ENCODE measurements around the gene UGT1A6.
"Not testable (repeated sequence)": the region's sequence is repeated elsewhere in the genome, so short reads cannot be mapped to it uniquely, and the experiment has no call there.

The UGT1A6 gene

GRCh38 chr2:233692648-233693047 is at the start of gene UGT1A6:
UGT1A6 (plus strand) TSS chr2:233692890; CDS start chr2:233693005, 115 bp downstream.
- no peaks in the 10 kb centered on the region for H3K27me3 ChIP-seq (replicated peaks; ENCODE audit: insufficient read depth, low read length)
- DNase-seq = no peak
- no peak within 1 kb of the TSS for H3K9ac ChIP-seq (ENCODE audit: low read length)
- no peak within 1 kb of the TSS for H3K27ac ChIP-seq (ENCODE audit: low read length)
- no peaks in the 10 kb centered on the region for H3K9me2 ChIP-seq (replicated peaks; ENCODE audit: insufficient read depth, low read length)
- H3K79me2 ChIP-seq (ENCODE audit: low read length) = no peaks in the 10 kb centered on the region
- TF ChIP-seq EZH2phosphoT487 (IDR thresholded peaks at IDR 0.05; ENCODE audit: low read length) (no peak), CTCF (IDR thresholded peaks at IDR 0.05; ENCODE audit: low read length) (no peak), EZH2 (optimal IDR thresholded peaks at IDR 0.05; ENCODE audit: low read depth, low read length) (no peak)
- no peak within 1 kb of the TSS for H2AFZ ChIP-seq (ENCODE audit: low read length)
- H3K36me3 ChIP-seq (replicated peaks; ENCODE audit: insufficient read depth, low read length) = no peaks in the 10 kb centered on the region
- no peaks in the 10 kb centered on the region for H4K20me1 ChIP-seq (ENCODE audit: insufficient read depth, low read length)
- no peak within 1 kb of the TSS for H3K4me3 ChIP-seq (ENCODE audit: low read length)
- H3K4me1 ChIP-seq (ENCODE audit: low read length) = no peaks in the 10 kb centered on the region
- H3K4me2 ChIP-seq (ENCODE audit: low read depth, low read length) = no peak within 1 kb of the TSS
- H3K9me3 ChIP-seq (replicated peaks; ENCODE audit: insufficient read depth, low read length) = no peaks in the 10 kb centered on the region
- no peaks in the 10 kb centered on the region for H3F3A ChIP-seq (ENCODE audit: insufficient read depth, low read length)

GRCh38 chr2:233643128-233643527 is 49.6 kb upstream of the UGT1A6 start:
- DNase-seq = no peak

DNA sequence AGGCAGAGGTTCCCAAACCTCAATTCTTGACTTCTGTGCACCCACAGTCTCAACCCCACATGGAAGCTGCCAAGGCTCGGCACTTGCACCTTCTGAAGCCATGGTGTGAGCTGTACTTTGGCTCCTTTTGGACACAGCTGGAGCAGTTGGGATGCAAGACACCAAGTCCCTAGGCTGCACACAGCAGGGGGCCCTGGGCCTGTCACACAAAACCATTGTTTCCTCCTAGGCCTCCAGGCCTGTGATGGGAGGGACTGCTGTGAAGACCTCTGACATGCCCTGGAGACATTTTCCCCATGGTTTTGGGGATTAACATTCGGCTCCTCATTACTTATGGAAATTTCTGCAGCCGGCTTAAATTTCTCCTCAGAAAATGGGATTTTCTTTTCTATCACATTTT is 46.7 kb upstream of the UGT1A6 start:
- H3K9me2 ChIP-seq (replicated peaks; ENCODE audit: insufficient read depth, low read length); H3K27ac ChIP-seq (ENCODE audit: low read length); H3K4me2 ChIP-seq (ENCODE audit: low read depth, low read length): not testable (repeated sequence)

More at GRCh38 chr2:233643128-233643527, 49.6 kb upstream of the UGT1A6 start:
- Histone ChIP-seq H3K9me3 (replicated peaks; ENCODE audit: insufficient read depth, low read length) (no peaks in the 10 kb centered on the region), H3K9me2 (replicated peaks; ENCODE audit: insufficient read depth, low read length) (no peaks in the 10 kb centered on the region), H3F3A (ENCODE audit: insufficient read depth, low read length) (no peaks in the 10 kb centered on the region), H3K4me1 (ENCODE audit: low read length) (no peaks in the 10 kb centered on the region), H3K9ac (ENCODE audit: low read length) (no peak overlapping the region), H4K20me1 (ENCODE audit: insufficient read depth, low read length) (no peaks in the 10 kb centered on the region), H3K4me2 (ENCODE audit: low read depth, low read length) (no peak overlapping the region), H3K27ac (ENCODE audit: low read length) (no peak overlapping the region), H2AFZ (ENCODE audit: low read length) (no peak overlapping the region), H3K27me3 (replicated peaks; ENCODE audit: insufficient read depth, low read length) (no peaks in the 10 kb centered on the region), H3K4me3 (ENCODE audit: low read length) (no peak overlapping the region), H3K36me3 (replicated peaks; ENCODE audit: insufficient read depth, low read length) (no peaks in the 10 kb centered on the region), H3K79me2 (ENCODE audit: low read length) (no peaks in the 10 kb centered on the region)
- TF ChIP-seq CTCF (IDR thresholded peaks at IDR 0.05; ENCODE audit: low read length) = peak; percentile 22
- no peak for TF ChIP-seq EZH2 (optimal IDR thresholded peaks at IDR 0.05; ENCODE audit: low read depth, low read length)

DNA sequence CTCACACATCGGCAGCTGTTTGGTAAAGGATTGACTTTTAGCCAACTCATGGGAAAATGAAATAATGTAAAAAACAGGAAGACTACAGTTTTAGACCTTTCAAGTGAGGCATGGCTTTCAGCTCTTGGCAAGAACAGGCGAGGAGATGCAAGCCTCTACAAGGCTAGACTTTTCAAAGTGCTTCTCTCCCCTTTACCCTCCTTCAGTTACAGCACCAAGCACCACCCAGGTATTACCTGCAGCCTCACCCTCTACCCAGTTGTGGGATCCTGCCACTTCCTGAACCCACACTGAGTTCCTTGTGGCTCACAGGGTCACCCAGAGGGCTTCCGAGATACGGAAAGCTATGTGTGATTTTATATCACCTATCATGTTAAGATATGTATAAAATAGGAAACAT is 41.7 kb upstream of the UGT1A6 start:
- Histone ChIP-seq H2AFZ (ENCODE audit: low read length) (no peak overlapping the region), H3K27me3 (replicated peaks; ENCODE audit: insufficient read depth, low read length) (no peaks in the 10 kb centered on the region), H4K20me1 (ENCODE audit: insufficient read depth, low read length) (no peaks in the 10 kb centered on the region), H3K79me2 (ENCODE audit: low read length) (no peaks in the 10 kb centered on the region), H3K4me3 (ENCODE audit: low read length) (no peak overlapping the region), H3F3A (ENCODE audit: insufficient read depth, low read length) (no peaks in the 10 kb centered on the region), H3K27ac (ENCODE audit: low read length) (no peak overlapping the region), H3K9me3 (replicated peaks; ENCODE audit: insufficient read depth, low read length) (no peaks in the 10 kb centered on the region), H3K9me2 (replicated peaks; ENCODE audit: insufficient read depth, low read length) (no peaks in the 10 kb centered on the region), H3K4me2 (ENCODE audit: low read depth, low read length) (no peak overlapping the region), H3K9ac (ENCODE audit: low read length) (no peak overlapping the region), H3K4me1 (ENCODE audit: low read length) (no peaks in the 10 kb centered on the region), H3K36me3 (replicated peaks; ENCODE audit: insufficient read depth, low read length) (no peaks in the 10 kb centered on the region)
- no peak for DNase-seq
- no peak for TF ChIP-seq EZH2 (optimal IDR thresholded peaks at IDR 0.05; ENCODE audit: low read depth, low read length)
- TF ChIP-seq EZH2phosphoT487 (IDR thresholded peaks at IDR 0.05; ENCODE audit: low read length) = no peak
- no peak for TF ChIP-seq CTCF (IDR thresholded peaks at IDR 0.05; ENCODE audit: low read length)

More for the DNA sequence above, 46.7 kb upstream of the UGT1A6 start:
- not testable (repeated sequence) for H3K36me3 ChIP-seq (replicated peaks; ENCODE audit: insufficient read depth, low read length); H3K27me3 ChIP-seq (replicated peaks; ENCODE audit: insufficient read depth, low read length); H3K4me3 ChIP-seq (ENCODE audit: low read length); DNase-seq; H2AFZ ChIP-seq (ENCODE audit: low read length); H4K20me1 ChIP-seq (ENCODE audit: insufficient read depth, low read length); H3K4me1 ChIP-seq (ENCODE audit: low read length); H3F3A ChIP-seq (ENCODE audit: insufficient read depth, low read length); H3K79me2 ChIP-seq (ENCODE audit: low read length); H3K9ac ChIP-seq (ENCODE audit: low read length); H3K9me3 ChIP-seq (replicated peaks; ENCODE audit: insufficient read depth, low read length)

All from MM.1S (cell line).